GM13976 (cell line): Measurements from ENCODE around the gene OSBPL5.
"Not testable (repeated sequence)": the region's sequence is repeated elsewhere in the genome, so short reads cannot be mapped to it uniquely, and the experiment has no call there.

Source experiments
- DNase-seq: peaks from one replicate; pipeline ENCODE4 v3.0.0; 2012; ENCODE audit warnings: low spot score
- CTCF ChIP-seq: IDR thresholded peaks from 2 replicates; pipeline ENCODE4 v1.5.1; 2012; ENCODE audit warnings: borderline replicate concordance, mild to moderate bottlenecking; ENCODE audit not compliant: insufficient read depth; ENCODE audit errors: extremely low read depth, missing control alignments, control extremely low read depth
- in situ Hi-C: fragments of 300-500 bp; cut with MboI; formaldehyde crosslinking; loops from one replicate; pipeline ENCODE4 v1.12.0; 2022; ENCODE audit warnings: low sequenced_read_pairs, mixed read lengths, inconsistent platforms; ENCODE audit not compliant: unreplicated experiment

The OSBPL5 gene

GRCh38 chr11:3069425-3069824 is 95.7 kb downstream of the OSBPL5 start:
- in situ Hi-C loops, result no loop called here
- TF ChIP-seq CTCF, result no peak
- DNase-seq, result no peak

GRCh38 chr11:3066308-3066707 is 98.8 kb downstream of the OSBPL5 start:
- DNase-seq, in situ Hi-C loops: not testable (repeated sequence)

- DNase-seq, in situ Hi-C loops: not testable (repeated sequence)
Measured at GRCh38 chr11:3064709-3065108, 100.4 kb downstream of the OSBPL5 start.

GRCh38 chr11:3063876-3064275 is 101.2 kb downstream of the OSBPL5 start:
- DNase-seq, in situ Hi-C loops: not testable (repeated sequence)

- in situ Hi-C loops, DNase-seq: not testable (repeated sequence)
Measured at GRCh38 chr11:3063432-3063831, 101.7 kb downstream of the OSBPL5 start.

GRCh38 chr11:3060436-3061025 is 104.6 kb downstream of the OSBPL5 start:
- in situ Hi-C loops, result no loop called here
- DNase-seq, result no peak
- TF ChIP-seq CTCF, result no peak

GRCh38 chr11:3058753-3059664 is 106.1 kb downstream of the OSBPL5 start:
- TF ChIP-seq CTCF, result no peak
- in situ Hi-C loops, result no loop called here
- no peak for DNase-seq

- TF ChIP-seq CTCF, result no peak
- DNase-seq, result peak; percentile 97
- in situ Hi-C loops, result no loop called here
Measured at GRCh38 chr11:3057069-3057963, 107.8 kb downstream of the OSBPL5 start, which contains the start of gene CARS1. Gene CARS1 (minus strand): TSS chr11:3057423. CDS start chr11:3057367, 56 bp downstream.
